ENCODE measurements around the gene BDH1. TPM values are rescaled to one million over a fixed set of nuclear protein-coding genes. Genes with fewer than 3 reads are reported as not detected.
"Not testable (repeated sequence)": the region's sequence is repeated elsewhere in the genome, so short reads cannot be mapped to it uniquely, and the experiment has no call there.

The BDH1 gene
- total RNA-seq (2014; rRNA removed; shearing (Covaris generic)): 0.55 and 0.74 TPM in 2 replicates
- 3.5 and 8.1 TPM in 2 replicates for polyA plus RNA-seq (2014; cell fraction: nucleus; rRNA removed)

- DNase-seq (ENCODE audit: extremely low read depth, low read depth): no peak
These were observed at the start of gene BDH1 for GRCh38 chr3:197555281-197556261. TSS of gene BDH1 (minus strand) at chr3:197555968. CDS start at chr3:197546443, 9,525 bp downstream.

GRCh38 chr3:197603317-197603933 lies 47.7 kb upstream of the BDH1 start:
- no peak for DNase-seq (ENCODE audit: extremely low read depth, low read depth)

- DNase-seq (ENCODE audit: extremely low read depth, low read depth): not testable (repeated sequence)
These were observed 46.6 kb upstream of the BDH1 start for GRCh38 chr3:197602351-197602750.

GRCh38 chr3:197601566-197601840 lies 45.7 kb upstream of the BDH1 start:
- DNase-seq (ENCODE audit: extremely low read depth, low read depth): not testable (repeated sequence)

- no peak for DNase-seq (ENCODE audit: extremely low read depth, low read depth)
These were observed 45.2 kb upstream of the BDH1 start for GRCh38 chr3:197600796-197601565.

- DNase-seq (ENCODE audit: extremely low read depth, low read depth): peak; percentile 58
These were observed 43.5 kb upstream of the BDH1 start for GRCh38 chr3:197599089-197599765.

- no peak for DNase-seq (ENCODE audit: extremely low read depth, low read depth)
These were observed 42.7 kb upstream of the BDH1 start for GRCh38 chr3:197598404-197598980.

GRCh38 chr3:197597335-197597734 lies 41.6 kb upstream of the BDH1 start:
- no peak for DNase-seq (ENCODE audit: extremely low read depth, low read depth)

- DNase-seq (ENCODE audit: extremely low read depth, low read depth): no peak
These were observed 39.9 kb upstream of the BDH1 start for GRCh38 chr3:197595470-197596185.

GRCh38 chr3:197593046-197593380 lies 37.2 kb upstream of the BDH1 start:
- no peak for DNase-seq (ENCODE audit: extremely low read depth, low read depth)

GRCh38 chr3:197592361-197593045 lies 36.7 kb upstream of the BDH1 start:
- no peak for DNase-seq (ENCODE audit: extremely low read depth, low read depth)

- DNase-seq (ENCODE audit: extremely low read depth, low read depth): no peak
These were observed 36.0 kb upstream of the BDH1 start for GRCh38 chr3:197591816-197592215.

GRCh38 chr3:197590313-197590962 lies 34.7 kb upstream of the BDH1 start:
- DNase-seq (ENCODE audit: extremely low read depth, low read depth): no peak

- no peak for DNase-seq (ENCODE audit: extremely low read depth, low read depth)
These were observed 33.8 kb upstream of the BDH1 start for GRCh38 chr3:197589545-197589944.

- not testable (repeated sequence) for DNase-seq (ENCODE audit: extremely low read depth, low read depth)
These were observed 31.0 kb upstream of the BDH1 start for GRCh38 chr3:197586768-197587167.

- no peak for DNase-seq (ENCODE audit: extremely low read depth, low read depth)
These were observed 30.4 kb upstream of the BDH1 start for GRCh38 chr3:197586181-197586580.

GRCh38 chr3:197584733-197585132 lies 29.0 kb upstream of the BDH1 start:
- no peak for DNase-seq (ENCODE audit: extremely low read depth, low read depth)

- DNase-seq (ENCODE audit: extremely low read depth, low read depth): no peak
These were observed 27.6 kb upstream of the BDH1 start for GRCh38 chr3:197583371-197583770.

Measured in NCI-H460 (cell line).